Psoas muscle (tissue), 8 donors: ENCODE results near the gene ANKMY1. TPM values are rescaled to one million over a fixed set of nuclear protein-coding genes. Genes with fewer than 3 reads are reported as not detected.

Experiments used
- ATAC-seq, 4 donors: fragments of 200-7000 bp; cut with Tn5 transposase; one replicate each; pipeline ENCODE4 v1.9.1; 2020; ENCODE audit warnings: moderate library complexity in 3 of 4, mild to moderate bottlenecking in 2 of 4
- DNase-seq, 2 donors: peaks; one replicate each; pipeline ENCODE4 v3.0.0-alpha.2; 2020
- H3K27ac ChIP-seq: fragments of 200-600 bp; one replicate; pipeline ENCODE4 v1.8.0; 2022
- H3K27me3 ChIP-seq, 3 donors: fragments of 200-600 bp in 1 of 3; one replicate each; pipeline versions ENCODE4 v1.6.1 to v1.8.0; 2013 to 2022; ENCODE audit warnings: low read length in 2 of 3, mild to moderate bottlenecking in 2 of 3, moderate library complexity in 1 of 3; ENCODE audit not compliant: insufficient read depth in 3 of 3
- H3K36me3 ChIP-seq, 2 donors: fragments of 200-600 bp in 1 of 2; one replicate each; pipeline versions ENCODE4 v1.6.1 to v1.8.0; 2013 to 2022; ENCODE audit warnings: low read depth in 1 of 2, mild to moderate bottlenecking in 1 of 2, moderate library complexity in 1 of 2; ENCODE audit not compliant: insufficient read depth in 1 of 2
- H3K4me1 ChIP-seq: fragments of 200-600 bp; one replicate; pipeline ENCODE4 v1.8.0; 2022
- H3K4me3 ChIP-seq: fragments of 200-600 bp; one replicate; pipeline ENCODE4 v1.8.0; 2022; ENCODE audit warnings: mild to moderate bottlenecking
- H3K9me3 ChIP-seq: fragments of 200-600 bp; one replicate; pipeline ENCODE4 v1.8.0; 2022
- WGBS, 3 donors: extraction: QIAGEN DNeasy Blood & Tissue Kit; methylation state at CpG; one replicate each; pipeline versions ENCODE4 v1.1.6 to v1.1.7; 2013; 5-methylcytosine and 5-hydroxymethylcytosine counted together
- intact Hi-C, 2 donors: fragments of 100-400 bp; cut with DNase I; formaldehyde crosslinking; loops; one replicate each; pipeline versions ENCODE4 v1.11.0 to v1.14.2; 2022
- polyA plus RNA-seq, 3 donors: library from polyadenylated mRNA; stranded (reverse); fragments of 200-250 nt; gene quantifications; one replicate each; pipeline ENCODE4 v1.2.3, GENCODE V29; 2013
- total RNA-seq, 4 donors: library from RNA; stranded (reverse); fragmentation: NEBNext Ultra II Directional in 2 of 4; extraction: Animal tissue kit (Norgen Biotek cat#: 25700) in 2 of 4; gene quantifications; one replicate each; pipeline versions ENCODE4 v1.2.1 to v1.2.4, GENCODE V29; 2021 to 2023
- TF ChIP-seq, protein P1 (sequence below): fragments of 200-600 bp; IDR thresholded peaks from one replicate; pipeline ENCODE4 v1.8.0; 2022; ENCODE audit warnings: antibody characterized with exemption
- donor health status: healthy with polysubstance abuse.
- donor health status: DM: no; HTN: no; CAD: no; lungs with moderate emphysema.
- donor health status: Bipolar disorder and iron deficiency.
- donor health status: healthy.
- donor health status: DM: yes; HTN: yes; CAD: no.
- donor health status: DM: no; HTN: no; CAD: no.
- donor health status: DM: no; HTN: no; CAD: no.
- donor health status: DM: yes; HTN: yes; CAD: no.

Gene ANKMY1
- total and polyA plus RNA-seq, 7 donors = 1.4 to 5.8 (median 3.0) TPM

- Histone ChIP-seq H3K27ac (no peak overlapping the region), H3K27me3 (no peaks in the 10 kb centered on the region), H3K4me3 (no peak overlapping the region), H3K36me3 (no peaks in the 10 kb centered on the region), H3K4me1 (no peaks in the 10 kb centered on the region), H3K9me3 (peaks cover 3% of the 10 kb centered on the region)
- TF ChIP-seq, protein P1, sequence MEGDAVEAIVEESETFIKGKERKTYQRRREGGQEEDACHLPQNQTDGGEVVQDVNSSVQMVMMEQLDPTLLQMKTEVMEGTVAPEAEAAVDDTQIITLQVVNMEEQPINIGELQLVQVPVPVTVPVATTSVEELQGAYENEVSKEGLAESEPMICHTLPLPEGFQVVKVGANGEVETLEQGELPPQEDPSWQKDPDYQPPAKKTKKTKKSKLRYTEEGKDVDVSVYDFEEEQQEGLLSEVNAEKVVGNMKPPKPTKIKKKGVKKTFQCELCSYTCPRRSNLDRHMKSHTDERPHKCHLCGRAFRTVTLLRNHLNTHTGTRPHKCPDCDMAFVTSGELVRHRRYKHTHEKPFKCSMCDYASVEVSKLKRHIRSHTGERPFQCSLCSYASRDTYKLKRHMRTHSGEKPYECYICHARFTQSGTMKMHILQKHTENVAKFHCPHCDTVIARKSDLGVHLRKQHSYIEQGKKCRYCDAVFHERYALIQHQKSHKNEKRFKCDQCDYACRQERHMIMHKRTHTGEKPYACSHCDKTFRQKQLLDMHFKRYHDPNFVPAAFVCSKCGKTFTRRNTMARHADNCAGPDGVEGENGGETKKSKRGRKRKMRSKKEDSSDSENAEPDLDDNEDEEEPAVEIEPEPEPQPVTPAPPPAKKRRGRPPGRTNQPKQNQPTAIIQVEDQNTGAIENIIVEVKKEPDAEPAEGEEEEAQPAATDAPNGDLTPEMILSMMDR = no peak
- intact Hi-C loops = no loop called here
- WGBS, 3 donors = 86 to 94% (median 92%) methylated on average over 11 of the region's 11 CpGs
- no peak for DNase-seq
- ATAC-seq = no peak
Observed at GRCh38 chr2:240482141-240482540, 75.6 kb downstream of the ANKMY1 start.

DNA sequence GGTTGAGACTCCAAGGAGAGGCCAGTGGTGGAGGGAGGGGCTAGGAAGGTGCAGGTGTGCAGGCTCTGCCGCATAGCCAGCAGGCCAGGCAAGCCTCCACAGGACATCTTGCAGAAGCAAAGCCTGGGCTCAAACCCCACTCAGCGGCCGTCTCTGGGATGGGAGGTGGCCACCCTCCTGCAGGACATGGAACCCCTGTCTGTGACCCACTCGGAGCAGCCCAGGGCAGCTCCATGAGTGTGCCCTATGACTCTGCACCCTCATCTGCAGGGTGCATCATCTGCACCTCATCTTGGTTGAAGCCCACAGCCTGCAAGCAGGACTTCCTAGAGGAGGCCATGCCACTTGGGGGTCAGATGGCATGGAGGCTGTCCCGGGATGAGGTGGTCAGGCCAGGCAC is 76.1 kb downstream of the ANKMY1 start:
- Histone ChIP-seq H3K27ac (no peak overlapping the region), H3K4me3 (no peak overlapping the region), H3K4me1 (no peaks in the 10 kb centered on the region), H3K9me3 (peaks cover 3% of the 10 kb centered on the region), H3K36me3 (no peaks in the 10 kb centered on the region), H3K27me3 (no peaks in the 10 kb centered on the region)
- TF ChIP-seq, protein P1 = no peak
- intact Hi-C loops = no loop called here
- 90 to 94% (median 91%) methylated on average over 5 of the region's 5 CpGs for WGBS, 3 donors
- DNase-seq = no peak
- no peak for ATAC-seq

- WGBS, 3 donors = 92 to 96% (median 93%) methylated on average over 25 of the region's 25 CpGs
Observed at GRCh38 chr2:240480834-240481623, 76.8 kb downstream of the ANKMY1 start.

DNA sequence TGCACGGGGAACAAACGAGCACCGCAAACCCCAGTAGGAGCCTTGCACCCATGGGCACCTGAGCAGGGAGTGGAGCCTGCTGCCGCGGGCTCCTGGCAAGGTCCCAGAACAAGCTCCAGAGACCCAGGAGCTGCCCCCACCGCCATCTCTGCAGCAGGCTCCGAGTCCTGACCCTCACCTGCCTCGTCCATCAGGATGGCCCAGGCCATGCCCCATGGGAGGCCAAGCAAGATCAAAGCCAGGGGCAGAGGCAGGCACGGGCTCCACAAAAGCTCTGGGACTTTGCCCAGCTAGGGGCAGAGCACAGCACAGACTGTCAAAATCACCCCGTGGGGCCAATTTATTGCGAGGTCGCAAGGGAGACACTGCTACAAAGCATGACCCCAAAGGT is 78.7 kb downstream of the ANKMY1 start:
- ATAC-seq (no peak), DNase-seq (peak in 1 of 2 donors; percentile 52)
- Histone ChIP-seq H3K9me3 (peaks cover 4% of the 10 kb centered on the region), H3K36me3 (no peaks in the 10 kb centered on the region), H3K27me3 (no peaks in the 10 kb centered on the region), H3K27ac (no peak overlapping the region), H3K4me1 (no peaks in the 10 kb centered on the region), H3K4me3 (no peak overlapping the region)
- TF ChIP-seq, protein P1 = no peak
- WGBS, 3 donors = 80 to 86% (median 85%) methylated on average over 12 of the region's 12 CpGs
- intact Hi-C loops = no loop called here

More at GRCh38 chr2:240480834-240481623, 76.8 kb downstream of the ANKMY1 start:
- Histone ChIP-seq H3K4me1 (no peaks in the 10 kb centered on the region), H3K27me3 (no peaks in the 10 kb centered on the region), H3K36me3 (no peaks in the 10 kb centered on the region), H3K4me3 (no peak overlapping the region), H3K27ac (no peak overlapping the region), H3K9me3 (peaks cover 4% of the 10 kb centered on the region)
- TF ChIP-seq, protein P1 = no peak
- intact Hi-C loops = no loop called here
- ATAC-seq (peak in 1 of 4 donors; percentile 26), DNase-seq (no peak)
